ENCODE results near the gene LILRB3.
"Not testable (repeated sequence)": the region's sequence is repeated elsewhere in the genome, so short reads cannot be mapped to it uniquely, and the experiment has no call there.

The LILRB3 gene

GRCh38 chr19:54189735-54190502 is 32.9 kb downstream of the LILRB3 start:
- DNase-seq (ENCODE audit: low read depth): peak; percentile 100

- DNase-seq (ENCODE audit: low read depth): no peak
Observed at GRCh38 chr19:54189145-54189734, 33.6 kb downstream of the LILRB3 start, which contains the start of gene MBOAT7. Gene MBOAT7, minus strand, starts transcription at chr19:54189580. Its CDS starts 1,072 bp downstream, at chr19:54188508.

- DNase-seq (ENCODE audit: low read depth): no peak
Observed at GRCh38 chr19:54188215-54188871, 34.5 kb downstream of the LILRB3 start.

- no peak for DNase-seq (ENCODE audit: low read depth)
Observed at GRCh38 chr19:54186934-54187381, 35.8 kb downstream of the LILRB3 start.

- DNase-seq (ENCODE audit: low read depth): no peak
Observed at GRCh38 chr19:54186351-54186750, 36.5 kb downstream of the LILRB3 start.

DNA sequence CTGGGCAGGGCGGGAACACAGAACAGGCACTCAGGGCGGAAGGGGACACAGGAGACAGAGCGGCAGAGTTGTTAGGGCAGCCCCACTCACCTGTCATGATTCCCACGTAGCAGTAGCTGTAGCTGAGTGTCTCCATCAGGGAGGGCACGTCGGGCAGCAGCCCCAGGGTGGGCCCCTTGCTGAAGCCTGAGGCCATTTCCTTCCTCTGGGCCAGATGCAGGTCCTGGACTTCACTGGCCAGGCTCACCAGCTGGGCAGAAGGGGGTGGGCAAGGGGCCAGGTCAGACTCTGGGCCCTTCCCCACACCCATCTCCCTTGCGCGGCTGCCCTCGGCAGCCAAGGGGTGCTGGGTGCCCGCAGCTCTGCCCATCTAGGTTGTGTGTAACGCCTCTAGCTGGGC is 39.4 kb downstream of the LILRB3 start:
- DNase-seq (ENCODE audit: low read depth): no peak

DNA sequence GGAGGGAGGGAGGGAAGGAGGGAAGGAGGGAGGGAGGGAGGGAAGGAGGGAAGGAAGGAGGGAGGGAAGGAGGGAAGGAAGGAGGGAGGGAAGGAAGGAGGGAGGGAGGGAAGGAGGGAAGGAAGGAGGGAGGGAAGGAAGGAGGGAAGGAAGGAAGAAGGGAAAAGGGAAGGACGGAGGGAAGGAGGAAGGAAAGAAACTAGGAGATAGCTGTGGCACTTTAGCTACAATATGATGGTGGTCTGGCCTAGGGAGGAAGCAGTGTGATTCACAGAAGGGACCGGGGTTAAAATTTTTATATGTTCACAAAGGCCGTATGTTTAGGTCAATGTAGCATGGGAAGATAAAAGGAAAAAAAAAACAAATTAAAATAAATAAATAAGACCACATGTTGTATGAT is 40.9 kb downstream of the LILRB3 start:
- not testable (repeated sequence) for DNase-seq (ENCODE audit: low read depth)

- DNase-seq (ENCODE audit: low read depth): no peak
Observed at GRCh38 chr19:54180691-54181091, 42.1 kb downstream of the LILRB3 start.

DNA sequence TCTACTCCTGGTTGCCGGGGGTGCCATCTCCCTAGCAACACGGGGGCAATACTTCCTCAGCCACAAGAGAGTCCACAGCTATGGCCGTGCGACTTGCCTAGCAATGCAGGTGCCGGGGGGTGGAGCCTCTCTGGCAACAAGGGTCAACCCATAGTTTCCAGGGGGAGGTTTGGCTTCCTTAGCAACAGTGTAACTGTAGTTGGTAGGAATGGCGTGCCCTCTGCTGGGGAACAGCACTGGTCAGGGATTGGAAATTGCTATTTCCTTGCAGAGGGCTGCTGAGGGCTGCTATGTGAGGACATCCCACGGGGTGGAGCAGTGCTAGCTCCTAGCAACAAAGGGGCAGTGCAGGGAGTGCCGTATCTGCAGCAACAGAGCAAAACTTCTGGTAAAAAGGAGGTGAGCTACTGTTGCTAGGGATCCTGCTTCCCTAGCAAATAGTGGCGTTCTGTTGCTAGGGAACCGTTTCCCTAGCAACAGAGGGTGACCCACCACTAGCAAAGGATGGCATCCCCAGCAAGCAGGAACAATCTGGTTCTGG is 42.8 kb downstream of the LILRB3 start:
- DNase-seq (ENCODE audit: low read depth): no peak

- DNase-seq (ENCODE audit: low read depth): no peak
Observed at GRCh38 chr19:54179262-54179852, 43.5 kb downstream of the LILRB3 start.

DNA sequence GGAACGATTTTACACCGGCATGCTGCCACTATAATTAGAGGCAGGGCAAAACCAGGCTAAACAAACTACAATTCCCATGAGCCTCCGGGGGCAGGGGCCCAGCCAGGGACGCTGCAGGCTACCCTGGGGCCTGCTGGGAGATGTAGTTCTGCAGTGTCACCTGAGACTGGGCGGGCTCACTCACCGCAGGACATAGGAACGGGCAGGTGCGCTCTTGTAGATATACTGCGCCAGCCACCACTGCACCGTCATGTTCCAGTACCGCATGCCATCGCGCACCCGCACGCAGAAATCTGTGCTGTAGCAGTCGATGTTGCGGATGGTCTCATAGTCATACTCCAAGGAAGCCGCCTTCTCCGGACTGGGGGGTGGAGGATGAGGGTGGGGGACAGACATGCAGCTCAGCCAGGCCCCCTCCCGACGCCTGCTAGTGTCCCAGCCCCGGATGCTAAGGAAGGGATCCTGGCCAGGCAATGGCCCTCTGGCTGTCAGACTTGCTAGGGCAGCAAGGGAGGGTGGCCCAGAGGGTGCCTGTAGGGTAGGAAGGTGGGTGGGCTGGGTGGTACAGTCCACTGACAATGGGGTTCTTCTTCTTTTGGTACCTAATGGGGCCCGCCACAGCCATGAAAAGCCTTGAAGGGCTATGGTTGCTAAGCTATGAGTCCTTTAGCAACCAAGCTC is 44.1 kb downstream of the LILRB3 start:
- no peak for DNase-seq (ENCODE audit: low read depth)

DNA sequence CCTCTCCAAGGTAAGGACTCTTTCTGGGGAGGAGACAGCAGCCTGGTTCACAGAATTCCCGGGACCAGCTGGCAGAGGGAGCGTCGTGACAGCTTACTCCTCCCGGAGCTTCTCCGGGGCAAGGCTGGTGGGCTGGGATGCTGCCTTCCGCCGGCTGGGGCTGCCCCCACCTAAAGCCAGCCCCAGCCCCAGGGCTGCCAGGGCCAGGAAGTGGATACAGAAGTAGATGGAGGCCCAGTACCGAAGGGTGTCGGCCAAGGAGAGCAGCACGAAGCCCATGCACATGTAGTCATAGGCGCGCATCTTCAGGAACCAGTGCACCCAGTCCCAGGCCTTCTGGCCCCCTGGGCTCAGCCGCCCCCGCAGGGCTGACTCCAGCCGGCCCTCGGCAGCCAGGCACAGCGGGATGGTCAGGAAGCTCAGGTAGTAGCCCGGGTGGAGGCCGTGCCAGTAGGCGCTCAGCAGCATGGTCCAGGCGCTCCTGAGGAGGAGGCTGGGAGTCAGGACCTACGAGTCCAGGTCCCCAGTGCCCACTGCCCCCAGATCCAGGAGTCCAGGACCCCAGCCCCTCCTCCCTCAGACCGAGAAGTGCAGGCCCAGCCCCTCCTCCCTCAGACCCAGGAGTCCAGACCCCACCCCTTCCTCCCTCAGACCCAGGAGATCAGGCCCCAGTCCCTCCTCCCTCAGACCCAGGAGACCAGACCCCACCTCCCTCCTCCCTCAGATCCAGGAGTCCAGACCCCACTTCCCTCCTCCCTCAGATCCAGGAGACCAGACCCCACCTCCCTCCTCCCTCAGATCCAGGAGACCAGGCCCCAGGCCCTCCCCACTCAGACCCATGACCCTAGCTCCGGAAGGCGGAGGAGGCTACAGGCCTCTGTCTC is 48.6 kb downstream of the LILRB3 start:
- DNase-seq (ENCODE audit: low read depth): no peak

- no peak for DNase-seq (ENCODE audit: low read depth)
Observed at GRCh38 chr19:54173359-54173699, 49.5 kb downstream of the LILRB3 start.

GRCh38 chr19:54172471-54173358 is 50.1 kb downstream of the LILRB3 start, which contains the start of gene TMC4:
Gene TMC4, minus strand, starts transcription at chr19:54173160. Its CDS starts 43 bp downstream, at chr19:54173117.
- DNase-seq (ENCODE audit: low read depth): no peak

GRCh38 chr19:54171736-54172431 is 50.9 kb downstream of the LILRB3 start:
- not testable (repeated sequence) for DNase-seq (ENCODE audit: low read depth)

DNA sequence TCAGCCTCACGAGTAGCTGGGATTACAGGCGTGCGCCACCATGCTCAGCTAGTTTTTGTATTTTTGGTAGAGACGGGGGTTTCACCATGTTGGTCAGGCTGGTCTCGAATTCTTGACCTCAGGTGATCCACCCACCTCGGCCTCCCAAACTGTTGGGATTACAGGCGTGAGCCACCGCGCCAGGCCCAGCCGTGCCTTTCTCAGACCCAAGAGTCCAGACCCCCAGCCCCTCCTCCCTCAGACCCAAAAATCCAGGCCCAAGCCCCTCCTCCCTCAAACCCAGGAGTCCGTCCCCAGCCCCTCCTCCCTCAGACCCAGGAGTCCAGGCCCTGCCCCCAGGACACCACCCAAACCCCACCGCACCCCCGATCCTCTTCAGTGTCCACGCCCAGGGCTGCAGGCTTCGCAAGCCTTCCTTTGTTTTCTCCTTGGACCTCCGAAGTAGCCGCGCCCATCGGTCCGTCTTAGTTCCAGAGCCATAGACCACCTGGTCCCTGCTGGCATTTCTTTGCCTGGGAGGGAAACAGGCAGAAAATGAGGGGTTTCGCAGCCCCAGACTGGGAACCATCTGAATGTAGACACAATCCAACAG is 53.6 kb downstream of the LILRB3 start:
- no peak for DNase-seq (ENCODE audit: low read depth)

- DNase-seq (ENCODE audit: low read depth): peak; percentile 88
Observed at GRCh38 chr19:54168174-54168917, 54.5 kb downstream of the LILRB3 start.

Measured in activated gamma-delta T cell treated with anti-CD3 and anti-CD28 coated beads, Interleukin-2, amount 50 U/mL, for 16 hours (primary cell).